Measurements from ENCODE around the gene CCDC71.

CCDC71 gene

GRCh38 chr3:49131576-49131975 lies 34.6 kb downstream of the CCDC71 start:
- DNase-seq (ENCODE audit: low read depth), result no peak

- DNase-seq (ENCODE audit: low read depth), result no peak
These were observed 35.1 kb downstream of the CCDC71 start for GRCh38 chr3:49131040-49131439.

GRCh38 chr3:49124991-49125670 lies 41.0 kb downstream of the CCDC71 start:
- DNase-seq (ENCODE audit: low read depth), result no peak

GRCh38 chr3:49124203-49124602 lies 41.9 kb downstream of the CCDC71 start:
- no peak for DNase-seq (ENCODE audit: low read depth)

GRCh38 chr3:49123687-49124086 lies 42.4 kb downstream of the CCDC71 start:
- no peak for DNase-seq (ENCODE audit: low read depth)

GRCh38 chr3:49122886-49123545 lies 43.1 kb downstream of the CCDC71 start:
- DNase-seq (ENCODE audit: low read depth), result no peak

- DNase-seq (ENCODE audit: low read depth), result no peak
These were observed 43.7 kb downstream of the CCDC71 start for GRCh38 chr3:49122451-49122850.

- no peak for DNase-seq (ENCODE audit: low read depth)
These were observed 44.1 kb downstream of the CCDC71 start for GRCh38 chr3:49122022-49122421.

GRCh38 chr3:49121132-49121736 lies 44.9 kb downstream of the CCDC71 start:
- no peak for DNase-seq (ENCODE audit: low read depth)

- DNase-seq (ENCODE audit: low read depth), result peak; percentile 85
These were observed 45.5 kb downstream of the CCDC71 start, which contains the start of gene USP19 for GRCh38 chr3:49120438-49121131. Gene USP19 (minus strand): TSS chr3:49120823. CDS start chr3:49119145, 1,678 bp downstream.

GRCh38 chr3:49120096-49120437 lies 46.1 kb downstream of the CCDC71 start:
- DNase-seq (ENCODE audit: low read depth), result no peak

- no peak for DNase-seq (ENCODE audit: low read depth)
These were observed 46.7 kb downstream of the CCDC71 start for GRCh38 chr3:49119439-49119838.

GRCh38 chr3:49119036-49119435 lies 47.1 kb downstream of the CCDC71 start:
- no peak for DNase-seq (ENCODE audit: low read depth)
